Occipital lobe (tissue), 3 donors: ENCODE measurements around the gene MGAT2. TPM values are rescaled to one million over a fixed set of nuclear protein-coding genes. Genes with fewer than 3 reads are reported as not detected.
"Not testable (repeated sequence)": the region's sequence is repeated elsewhere in the genome, so short reads cannot be mapped to it uniquely, and the experiment has no call there.

Experiments
- DNase-seq: peaks from one replicate; lab custom pipeline; 2025; lab: John Stamatoyannopoulos, UW
- small RNA-seq: library from RNA; depleted of rRNA; stranded (forward); fragments of <200 nt; gene quantifications from one replicate; pipeline ENCODE3, GENCODE V24; 2014
- total RNA-seq: library from RNA; depleted of rRNA; stranded (reverse); fragments of >200 nt; gene quantifications from one replicate; pipeline ENCODE4 v1.2.3, GENCODE V29; 2014

The MGAT2 gene
- total RNA-seq, 1 donor from 2014 or later = 47.3 TPM

GRCh38 chr14:49653508-49653907 lies 32.9 kb downstream of the MGAT2 start:
- no peak for DNase-seq

GRCh38 chr14:49654511-49654910 lies 33.9 kb downstream of the MGAT2 start:
- no peak for DNase-seq

GRCh38 chr14:49657500-49657899 lies 36.9 kb downstream of the MGAT2 start:
- DNase-seq = not testable (repeated sequence)

GRCh38 chr14:49659526-49660455 lies 39.2 kb downstream of the MGAT2 start:
- no peak for DNase-seq

GRCh38 chr14:49670475-49670874 lies 49.9 kb downstream of the MGAT2 start:
- DNase-seq = no peak

Small RNA genes lying within 50 kb of the gene (small RNA-seq; reads per million reads assigned to genes)
- gene AL139099.3 = not detected
- not detected for gene AL139099.4
- not detected for gene RF00019

Other genes with a start within 250 kb of the MGAT2 start
- 2,148 TPM for gene RPS29, start 34.4 kb upstream of the MGAT2 start, total RNA-seq
- 6.2 TPM for gene LRR1, start 21.9 kb upstream of the MGAT2 start, total RNA-seq
- gene RPL36AL, start 173 bp upstream of the MGAT2 start, total RNA-seq = 63.3 TPM
- 17.2 TPM for gene DNAAF2, start 14.4 kb downstream of the MGAT2 start, total RNA-seq
- gene POLE2, start 67.4 kb downstream of the MGAT2 start, total RNA-seq = 12.0 TPM
- gene KLHDC1, start 72.3 kb downstream of the MGAT2 start, total RNA-seq = 15.9 TPM
- 180 TPM for gene KLHDC2, start 147.4 kb downstream of the MGAT2 start, total RNA-seq
- gene NEMF, start 232.0 kb downstream of the MGAT2 start, total RNA-seq = 145 TPM